ENCODE results near the gene PAPSS2.

- TF ChIP-seq EP300 (IDR thresholded peaks at IDR 0.05) (no peak), POLR2A (IDR thresholded peaks at IDR 0.05) (no peak), CTCF (IDR thresholded peaks at IDR 0.05) (no peak), POLR2AphosphoS5 (IDR thresholded peaks at IDR 0.05) (no peak)
These were observed 92.9 kb downstream of the PAPSS2 start for GRCh38 chr10:87752566-87752965.
